ENCODE data around the gene SWAP70.
"Not testable (repeated sequence)": the region's sequence is repeated elsewhere in the genome, so short reads cannot be mapped to it uniquely, and the experiment has no call there.

The SWAP70 gene

DNA sequence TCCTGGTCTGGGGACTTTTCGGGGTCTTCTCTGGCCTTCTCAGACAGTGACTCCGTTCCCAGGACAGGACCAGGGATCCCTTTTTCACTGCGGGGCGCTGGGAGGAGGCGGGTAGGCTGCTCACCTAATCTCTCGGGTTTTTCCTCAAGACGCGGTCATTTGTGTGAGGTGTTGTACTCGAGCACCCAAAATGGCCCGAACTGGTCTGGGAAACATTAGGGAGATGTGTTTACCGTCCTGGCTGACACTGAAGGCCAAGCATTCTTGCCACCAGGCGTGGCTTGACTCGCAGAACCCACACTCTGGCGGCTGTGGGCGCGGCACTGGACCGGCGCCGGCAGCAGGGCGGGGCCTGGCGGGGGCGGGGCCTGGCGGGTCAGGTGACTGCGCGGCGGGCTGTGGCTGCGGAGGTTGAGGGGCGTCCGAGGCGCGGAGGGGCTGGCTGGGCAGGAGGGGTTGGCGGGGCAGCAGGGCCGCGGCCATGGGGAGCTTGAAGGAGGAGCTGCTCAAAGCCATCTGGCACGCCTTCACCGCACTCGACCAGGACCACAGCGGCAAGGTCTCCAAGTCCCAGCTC is at the start of gene SWAP70:
Gene SWAP70 (plus strand): TSS at position 379 of the 577 bp plus-strand sequence. CDS start 103 bp downstream, at position 482.
- peak; percentile 88 for DNase-seq (ENCODE audit: low read depth)

DNA sequence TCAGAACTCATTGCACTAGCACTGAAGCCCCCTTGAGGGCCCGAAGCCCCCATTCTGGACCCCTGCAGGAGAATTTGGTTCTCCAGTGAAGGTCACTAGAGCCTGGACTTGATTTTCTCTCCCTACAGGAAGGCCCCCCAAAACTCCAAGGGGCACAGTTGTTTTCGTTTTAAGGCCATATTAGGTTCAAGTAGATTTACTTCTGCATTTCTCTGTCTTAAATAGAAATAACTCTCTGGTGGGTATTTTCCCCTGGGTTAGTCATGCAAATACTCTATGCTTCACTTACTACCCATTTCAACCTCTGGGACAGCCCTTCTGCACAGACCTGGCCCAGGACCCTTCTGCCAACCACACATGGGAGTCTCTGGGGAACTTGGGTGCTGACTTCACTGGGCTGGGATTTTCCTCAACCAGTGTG is 48.8 kb upstream of the SWAP70 start:
- DNase-seq (ENCODE audit: low read depth), result no peak

DNA sequence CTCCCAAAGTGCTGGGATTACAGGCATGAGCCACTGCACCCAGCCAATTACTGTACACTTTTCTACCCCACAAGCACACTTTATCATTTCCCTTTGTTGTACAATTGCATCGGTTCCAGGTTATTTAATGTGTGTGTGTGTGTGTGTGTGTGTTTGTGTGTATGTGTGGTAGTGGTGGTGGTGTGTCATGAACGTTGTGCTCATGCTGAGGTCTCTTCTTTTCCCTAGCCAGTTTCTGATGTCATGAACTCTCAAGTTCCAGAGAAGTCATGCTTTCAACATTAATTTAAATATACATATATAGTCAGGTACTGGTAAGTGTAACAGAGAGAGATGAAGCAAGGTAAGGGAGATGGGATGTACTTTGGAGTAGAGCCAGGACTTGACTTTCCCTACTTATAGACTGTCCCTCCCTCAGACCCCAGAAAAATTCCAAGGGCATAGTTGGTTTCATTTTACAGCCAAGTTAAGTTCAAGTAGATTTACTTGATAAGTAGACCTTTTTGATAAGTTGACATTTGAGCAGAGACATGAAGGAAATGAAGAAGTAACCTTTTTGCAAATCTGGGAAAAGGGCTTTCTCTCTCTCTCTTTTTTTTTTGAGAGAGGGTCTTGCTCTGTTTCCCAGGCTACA is 47.7 kb upstream of the SWAP70 start:
- DNase-seq (ENCODE audit: low read depth), result peak; percentile 45

DNA sequence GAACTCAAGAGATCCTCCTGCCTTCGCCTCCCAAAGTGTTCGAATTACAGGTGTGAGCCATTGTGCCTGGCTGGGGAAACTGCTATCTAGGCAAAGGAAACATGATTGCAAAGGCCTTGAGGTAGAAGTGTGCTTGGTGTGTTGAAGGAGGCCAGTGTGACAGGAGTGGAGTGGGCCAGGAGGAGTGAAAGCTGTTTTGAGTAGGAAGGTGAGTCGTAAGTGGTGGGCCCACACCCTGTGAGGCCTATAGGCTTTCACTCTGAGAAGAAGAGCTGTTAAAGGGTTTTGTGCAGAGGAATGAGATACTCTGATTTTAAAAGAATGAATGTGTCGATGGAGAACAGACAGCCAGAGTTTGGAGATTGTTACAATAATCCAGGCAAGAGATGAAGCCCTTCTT is 47.0 kb upstream of the SWAP70 start:
- peak; percentile 24 for DNase-seq (ENCODE audit: low read depth)

- peak; percentile 84 for DNase-seq (ENCODE audit: low read depth)
Observed at GRCh38 chr11:9617940-9618339, 45.9 kb upstream of the SWAP70 start.

DNA sequence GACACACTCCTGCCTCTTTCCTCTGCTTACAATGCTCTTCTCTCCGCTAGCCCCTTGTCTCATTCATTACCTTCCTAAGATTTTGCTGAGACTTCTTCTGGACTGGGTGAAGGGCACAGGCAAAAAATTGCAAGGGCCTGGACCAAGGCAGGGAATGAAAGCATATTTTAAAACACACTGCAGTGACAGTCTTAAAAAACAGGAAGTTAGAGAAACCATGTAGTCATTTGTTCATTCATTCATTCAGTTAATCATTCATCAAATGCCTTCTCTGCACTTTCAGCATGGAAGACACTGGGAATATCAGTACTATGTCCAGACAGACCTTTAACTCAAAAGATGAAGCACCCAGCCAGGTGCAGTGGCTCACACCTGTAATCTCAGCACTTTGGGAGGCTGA is 44.9 kb upstream of the SWAP70 start:
- no peak for DNase-seq (ENCODE audit: low read depth)

- no peak for DNase-seq (ENCODE audit: low read depth)
Observed at GRCh38 chr11:9619971-9620370, 43.9 kb upstream of the SWAP70 start.

GRCh38 chr11:9622353-9622752 is 41.5 kb upstream of the SWAP70 start:
- not testable (repeated sequence) for DNase-seq (ENCODE audit: low read depth)

DNA sequence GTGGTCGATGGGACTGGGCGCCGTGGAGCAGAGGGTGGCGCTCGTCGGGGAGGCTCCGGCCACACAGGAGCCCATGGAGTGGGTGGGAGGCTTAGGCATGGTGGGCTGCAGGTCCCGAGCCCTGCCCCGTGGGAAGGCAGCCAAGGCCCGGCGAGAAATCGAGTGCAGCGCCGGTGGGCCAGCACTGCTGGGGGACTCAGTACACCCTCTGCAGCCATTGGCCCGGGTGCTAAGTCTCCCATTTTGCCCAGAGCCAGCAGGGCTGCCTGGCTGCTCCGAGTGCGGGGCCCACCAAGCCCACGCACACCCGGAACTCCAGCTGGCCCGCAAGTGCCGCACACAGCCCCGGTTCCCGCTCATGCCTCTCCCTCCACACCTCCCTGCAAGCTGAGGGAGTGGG is 40.8 kb upstream of the SWAP70 start:
- not testable (repeated sequence) for DNase-seq (ENCODE audit: low read depth)

GRCh38 chr11:9624448-9624847 is 39.4 kb upstream of the SWAP70 start:
- no peak for DNase-seq (ENCODE audit: low read depth)

DNA sequence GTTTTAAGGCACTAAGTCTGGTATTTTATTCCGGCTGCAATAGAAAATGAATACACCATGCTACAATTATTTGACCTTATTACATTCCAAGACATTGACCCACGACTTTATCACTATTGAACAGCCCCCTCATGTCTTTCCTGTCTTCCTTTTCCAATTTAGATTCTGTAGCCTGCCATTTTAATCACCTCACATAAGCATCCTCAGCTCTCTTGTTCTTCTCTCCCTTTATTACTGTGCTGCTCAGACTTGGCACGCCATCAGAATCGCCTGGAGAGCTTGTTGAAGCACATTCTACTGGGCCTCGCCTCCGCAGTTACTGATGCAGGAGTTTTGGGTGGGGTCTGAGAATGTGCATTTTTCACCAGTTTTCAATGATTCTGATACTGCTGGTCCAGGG is 38.7 kb upstream of the SWAP70 start:
- no peak for DNase-seq (ENCODE audit: low read depth)

DNA sequence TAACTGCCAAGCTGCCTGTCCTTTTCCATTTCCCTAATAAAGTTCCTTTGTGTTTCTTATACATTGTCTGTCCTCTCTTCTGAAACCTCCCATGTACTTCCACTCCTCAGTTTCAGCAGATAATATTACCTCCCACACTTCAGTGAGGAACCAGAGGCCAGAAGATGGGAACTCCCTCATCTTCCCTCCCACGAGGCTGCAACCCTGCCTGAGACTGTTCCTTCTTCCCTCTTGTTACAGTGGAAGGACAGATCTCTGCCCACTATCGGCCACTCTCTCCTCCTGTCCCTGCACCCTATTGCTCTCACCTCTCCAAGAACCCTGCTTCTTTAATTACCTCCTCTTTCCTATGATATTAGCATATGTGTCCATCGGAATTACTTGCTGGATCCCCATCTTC is 38.1 kb upstream of the SWAP70 start:
- DNase-seq (ENCODE audit: low read depth), result no peak

GRCh38 chr11:9626496-9627394 is 37.1 kb upstream of the SWAP70 start:
- DNase-seq (ENCODE audit: low read depth), result no peak

DNA sequence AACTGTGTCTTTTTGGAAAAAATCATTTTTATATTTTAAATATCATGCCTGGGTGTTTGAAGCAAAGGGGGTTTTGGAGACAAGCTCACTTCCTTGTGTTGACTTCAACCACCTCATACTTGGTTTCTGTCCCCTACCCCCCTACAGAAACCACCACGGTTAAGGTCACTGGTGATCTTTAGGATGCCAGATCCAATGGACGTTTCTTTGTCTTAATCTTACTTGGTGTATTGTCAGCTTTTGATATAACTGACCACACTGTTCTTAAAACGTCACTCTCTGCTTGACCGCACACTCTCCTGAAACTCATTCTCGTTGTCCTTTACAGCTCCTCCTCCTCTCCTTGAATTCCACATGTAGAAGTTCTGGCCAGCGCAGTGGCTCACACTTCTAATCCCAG is 34.8 kb upstream of the SWAP70 start:
- DNase-seq (ENCODE audit: low read depth), result no peak

DNA sequence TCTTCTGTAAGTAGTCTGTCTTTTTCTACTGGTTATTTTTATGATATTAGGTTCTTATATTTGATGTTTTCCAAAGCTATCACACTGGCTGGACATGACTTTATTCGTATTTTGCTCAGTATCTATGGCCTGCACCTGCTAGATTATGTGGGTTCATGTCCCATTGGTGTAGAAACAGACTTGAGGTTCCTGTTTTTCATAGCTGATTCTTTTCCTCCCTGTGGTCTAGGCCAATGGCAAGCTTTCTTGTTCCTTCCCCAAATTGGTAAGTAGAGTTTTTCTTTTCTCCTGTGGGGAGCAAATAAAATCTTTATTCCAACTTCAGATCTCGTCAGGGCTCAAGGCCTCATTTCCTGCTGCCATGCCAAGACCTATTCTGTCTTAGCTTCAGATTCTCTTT is 30.2 kb upstream of the SWAP70 start:
- no peak for DNase-seq (ENCODE audit: low read depth)

GRCh38 chr11:9636691-9637090 is 27.2 kb upstream of the SWAP70 start:
- DNase-seq (ENCODE audit: low read depth), result no peak

GRCh38 chr11:9639099-9639498 is 24.8 kb upstream of the SWAP70 start:
- no peak for DNase-seq (ENCODE audit: low read depth)

DNA sequence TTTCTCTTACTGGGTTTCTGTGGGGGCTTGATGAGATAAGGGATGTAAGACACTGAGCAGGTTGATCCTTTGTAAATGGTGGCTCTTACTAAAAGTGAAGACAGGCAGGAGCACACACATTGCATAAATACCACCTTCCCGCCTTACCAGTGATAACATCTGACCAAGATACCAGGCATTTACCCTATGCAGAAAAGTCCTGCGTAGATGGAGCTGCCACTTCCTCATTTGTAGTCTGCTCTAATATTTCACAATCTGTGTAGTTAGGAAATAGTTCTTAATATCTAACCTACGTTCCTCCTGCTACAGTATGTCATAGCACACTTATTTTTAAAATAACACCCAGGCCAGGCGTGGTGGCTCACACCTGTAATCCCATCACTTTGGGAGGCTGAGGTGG is 23.9 kb upstream of the SWAP70 start:
- peak; percentile 51 for DNase-seq (ENCODE audit: low read depth)

DNA sequence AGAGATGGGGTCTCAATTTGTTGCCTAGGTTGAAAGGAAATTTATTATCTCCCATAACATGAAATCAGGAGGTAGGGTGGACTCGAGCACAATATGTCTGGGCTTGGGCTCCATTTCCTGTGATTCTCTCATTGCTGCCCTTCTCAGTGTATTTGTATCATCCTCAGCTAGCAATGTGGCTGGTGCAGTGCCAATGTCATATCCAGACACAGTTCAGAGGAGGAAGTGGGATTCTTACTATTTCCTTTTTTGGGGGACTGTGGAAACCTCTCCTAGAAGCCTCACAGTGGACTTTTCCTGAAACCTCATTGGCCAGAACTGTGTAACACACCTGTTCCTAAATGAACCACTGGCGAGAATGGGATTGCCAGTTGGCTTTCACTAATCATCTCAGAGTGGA is 21.0 kb upstream of the SWAP70 start:
- DNase-seq (ENCODE audit: low read depth), result no peak

DNA sequence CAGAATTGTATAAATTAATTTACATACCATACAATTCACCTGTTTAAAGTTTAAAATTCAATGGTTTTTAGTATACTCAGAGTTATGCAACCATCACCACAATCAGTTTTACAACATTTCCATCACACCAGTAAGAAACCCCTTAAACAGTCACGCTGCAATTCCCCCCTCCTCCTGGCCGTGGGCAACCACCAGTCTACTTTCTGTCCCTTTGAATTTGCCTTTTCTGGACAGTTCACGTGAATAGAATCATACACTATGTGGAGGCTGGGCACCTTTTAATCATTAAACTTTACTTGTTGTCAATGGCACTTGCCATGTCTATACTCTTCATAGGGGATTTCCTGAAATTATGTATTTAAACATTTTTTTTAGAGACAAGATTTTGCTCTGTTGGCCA is 20.1 kb upstream of the SWAP70 start:
- DNase-seq (ENCODE audit: low read depth), result no peak

GRCh38 chr11:9645881-9646280 is 18.0 kb upstream of the SWAP70 start:
- DNase-seq (ENCODE audit: low read depth), result no peak

DNA sequence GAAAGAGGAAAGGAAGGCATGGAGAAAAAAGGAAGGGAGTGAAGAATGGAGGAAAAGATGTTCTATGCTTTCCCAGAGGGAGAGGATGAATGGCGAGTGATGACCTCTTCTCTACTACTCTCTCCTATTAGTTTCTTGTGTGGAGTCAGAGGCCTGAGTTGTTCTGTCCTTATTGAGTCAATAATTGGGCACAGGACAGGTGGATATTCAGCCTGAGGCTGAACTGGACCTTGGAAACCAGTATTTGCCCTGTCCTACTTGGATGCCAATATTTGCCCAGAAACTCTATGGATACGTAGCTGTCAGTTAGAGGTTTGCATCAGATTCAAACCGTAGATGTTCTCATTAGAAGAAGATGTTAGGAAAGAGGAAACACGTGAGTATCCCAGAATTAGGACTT is 17.6 kb upstream of the SWAP70 start:
- no peak for DNase-seq (ENCODE audit: low read depth)

GRCh38 chr11:9651481-9651880 is 12.4 kb upstream of the SWAP70 start:
- DNase-seq (ENCODE audit: low read depth), result no peak
